ENCODE results near the gene HS6ST2.

HS6ST2 gene

DNA sequence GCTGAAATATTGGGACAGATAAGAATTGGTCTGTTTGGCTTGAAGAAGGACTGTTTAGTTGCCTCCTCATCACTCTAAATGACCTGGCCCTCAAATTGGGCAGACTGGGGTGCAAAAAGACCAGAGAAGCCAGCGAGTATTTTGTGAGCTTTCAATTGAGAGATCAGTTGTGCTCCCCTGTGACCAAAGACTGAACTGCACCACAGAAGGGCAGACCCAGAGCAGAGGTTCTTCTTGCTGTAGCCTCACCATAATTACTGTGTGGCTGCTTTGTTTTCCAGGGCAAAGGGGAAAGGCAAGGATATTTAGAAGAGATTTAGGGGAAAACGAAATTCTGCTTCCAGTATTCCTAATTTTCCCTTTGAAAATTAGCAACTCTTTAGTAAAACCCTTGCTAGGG, 365.5 kb downstream of the HS6ST2 start:
- POLR2A ChIA-PET: no interaction called here
- TF ChIP-seq ZNF654 (tag by site-specific recombination; IDR thresholded peaks at IDR 0.05; ENCODE audit: low read depth): peak; percentile 23; the same call in 1 of the 2 replicates
- TF ChIP-seq SCRT1 (tag by site-specific recombination; IDR thresholded peaks at IDR 0.05; ENCODE audit: borderline replicate concordance): no peak
- CTCF ChIA-PET: interaction anchor here (0.6 to 1.9 kb wide), 6 partner anchors 9 to 300 kb away, joined by 3 to 8 read pairs (median 4); no protein-coding TSS in a partner anchor
- Histone ChIP-seq H3K4me1 (ENCODE audit: control insufficient read depth, insufficient read depth, low read length) (no peaks in the 10 kb centered on the region), H3K9me3 (ENCODE audit: control insufficient read depth, insufficient read depth, low read depth, low read length) (no peaks in the 10 kb centered on the region), H3K36me3 (ENCODE audit: control insufficient read depth in 2 of 2, insufficient read depth in 1 of 2, low read length in 2 of 2) (no peaks in the 10 kb centered on the region), H3K27ac (ENCODE audit: extremely low read depth, low read depth, low read length) (no peak overlapping the region), H3K4me3 (ENCODE audit: low read depth, low read length) (no peak overlapping the region)

DNA sequence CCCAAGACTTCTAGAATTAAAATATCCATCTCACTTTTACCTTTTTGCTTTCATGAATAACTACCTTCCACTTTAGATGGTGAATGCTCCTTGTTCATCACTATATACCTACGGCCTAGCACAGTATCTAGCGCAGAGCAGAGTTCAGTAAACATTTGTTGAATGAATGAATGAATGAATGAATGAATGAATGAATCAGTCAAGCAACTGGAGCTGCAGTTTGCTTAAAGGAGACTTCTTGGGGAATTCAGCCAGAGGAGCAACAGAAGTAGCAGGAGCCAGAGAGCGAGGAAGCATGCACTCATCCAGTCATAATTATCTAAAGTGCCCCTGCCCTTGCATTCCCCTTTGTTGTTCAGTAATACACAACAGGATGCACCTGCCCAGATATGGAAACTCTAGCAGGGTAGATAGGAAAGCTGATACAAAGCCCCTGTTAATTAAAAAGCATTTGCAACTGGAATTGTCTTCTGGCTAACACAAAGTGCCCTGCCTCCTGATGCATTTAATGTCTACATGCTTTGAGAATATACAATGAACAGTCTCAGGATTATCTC, 366.6 kb downstream of the HS6ST2 start:
- Histone ChIP-seq H3K4me1 (ENCODE audit: control insufficient read depth, insufficient read depth, low read length) (no peaks in the 10 kb centered on the region), H3K27ac (ENCODE audit: extremely low read depth, low read depth, low read length) (no peak overlapping the region), H3K9me3 (ENCODE audit: control insufficient read depth, insufficient read depth, low read depth, low read length) (no peaks in the 10 kb centered on the region), H3K4me3 (ENCODE audit: low read depth, low read length) (no peak overlapping the region), H3K36me3 (ENCODE audit: control insufficient read depth in 2 of 2, insufficient read depth in 1 of 2, low read length in 2 of 2) (no peaks in the 10 kb centered on the region)
- ChIA-PET POLR2A (no interaction called here), CTCF (interaction anchor here (0.5 to 1.9 kb wide), 3 partner anchors 23 to 737 kb away, joined by 3 to 8 read pairs (median 7); no protein-coding TSS in a partner anchor)
- TF ChIP-seq SCRT1 (tag by site-specific recombination; IDR thresholded peaks at IDR 0.05; ENCODE audit: borderline replicate concordance) (no peak), GLIS2 (tag by site-specific recombination; IDR thresholded peaks at IDR 0.05) (no peak), SP7 (tag by site-specific recombination; IDR thresholded peaks at IDR 0.05) (no peak), ZNF785 (tag by site-specific recombination; IDR thresholded peaks at IDR 0.05) (no peak), ZNF266 (tag by site-specific recombination; IDR thresholded peaks at IDR 0.05; ENCODE audit: low read depth) (no peak), ZIC2 (tag by site-specific recombination; IDR thresholded peaks at IDR 0.05) (no peak), ZNF555 (tag by site-specific recombination; conservative IDR thresholded peaks at IDR 0.05) (no peak), ZBTB20 (tag by site-specific recombination; IDR thresholded peaks at IDR 0.05) (no peak), RBAK (tag by site-specific recombination; IDR thresholded peaks at IDR 0.05) (no peak), ZNF433 (tag by site-specific recombination; IDR thresholded peaks at IDR 0.05; ENCODE audit: low read depth) (no peak), ZNF157 (tag by site-specific recombination; IDR thresholded peaks at IDR 0.05) (no peak)
- TF ChIP-seq, protein P1, sequence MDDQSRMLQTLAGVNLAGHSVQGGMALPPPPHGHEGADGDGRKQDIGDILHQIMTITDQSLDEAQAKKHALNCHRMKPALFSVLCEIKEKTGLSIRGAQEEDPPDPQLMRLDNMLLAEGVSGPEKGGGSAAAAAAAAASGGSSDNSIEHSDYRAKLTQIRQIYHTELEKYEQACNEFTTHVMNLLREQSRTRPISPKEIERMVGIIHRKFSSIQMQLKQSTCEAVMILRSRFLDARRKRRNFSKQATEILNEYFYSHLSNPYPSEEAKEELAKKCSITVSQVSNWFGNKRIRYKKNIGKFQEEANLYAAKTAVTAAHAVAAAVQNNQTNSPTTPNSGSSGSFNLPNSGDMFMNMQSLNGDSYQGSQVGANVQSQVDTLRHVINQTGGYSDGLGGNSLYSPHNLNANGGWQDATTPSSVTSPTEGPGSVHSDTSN (CRISPR knock-in tag; IDR thresholded peaks at IDR 0.05): no peak
- TF ChIP-seq, protein P2, sequence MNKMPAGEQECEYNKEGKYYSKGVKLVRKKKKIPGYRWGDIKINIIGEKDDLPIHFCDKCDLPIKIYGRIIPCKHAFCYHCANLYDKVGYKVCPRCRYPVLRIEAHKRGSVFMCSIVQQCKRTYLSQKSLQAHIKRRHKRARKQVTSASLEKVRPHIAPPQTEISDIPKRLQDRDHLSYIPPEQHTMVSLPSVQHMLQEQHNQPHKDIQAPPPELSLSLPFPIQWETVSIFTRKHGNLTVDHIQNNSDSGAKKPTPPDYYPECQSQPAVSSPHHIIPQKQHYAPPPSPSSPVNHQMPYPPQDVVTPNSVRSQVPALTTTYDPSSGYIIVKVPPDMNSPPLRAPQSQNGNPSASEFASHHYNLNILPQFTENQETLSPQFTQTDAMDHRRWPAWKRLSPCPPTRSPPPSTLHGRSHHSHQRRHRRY (tag by site-specific recombination; IDR thresholded peaks at IDR 0.05): no peak
- TF ChIP-seq, protein P3, sequence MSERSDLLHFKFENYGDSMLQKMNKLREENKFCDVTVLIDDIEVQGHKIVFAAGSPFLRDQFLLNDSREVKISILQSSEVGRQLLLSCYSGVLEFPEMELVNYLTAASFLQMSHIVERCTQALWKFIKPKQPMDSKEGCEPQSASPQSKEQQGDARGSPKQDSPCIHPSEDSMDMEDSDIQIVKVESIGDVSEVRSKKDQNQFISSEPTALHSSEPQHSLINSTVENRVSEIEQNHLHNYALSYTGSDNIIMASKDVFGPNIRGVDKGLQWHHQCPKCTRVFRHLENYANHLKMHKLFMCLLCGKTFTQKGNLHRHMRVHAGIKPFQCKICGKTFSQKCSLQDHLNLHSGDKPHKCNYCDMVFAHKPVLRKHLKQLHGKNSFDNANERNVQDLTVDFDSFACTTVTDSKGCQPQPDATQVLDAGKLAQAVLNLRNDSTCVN (tag by site-specific recombination; optimal IDR thresholded peaks at IDR 0.05): no peak
- TF ChIP-seq, protein P4, sequence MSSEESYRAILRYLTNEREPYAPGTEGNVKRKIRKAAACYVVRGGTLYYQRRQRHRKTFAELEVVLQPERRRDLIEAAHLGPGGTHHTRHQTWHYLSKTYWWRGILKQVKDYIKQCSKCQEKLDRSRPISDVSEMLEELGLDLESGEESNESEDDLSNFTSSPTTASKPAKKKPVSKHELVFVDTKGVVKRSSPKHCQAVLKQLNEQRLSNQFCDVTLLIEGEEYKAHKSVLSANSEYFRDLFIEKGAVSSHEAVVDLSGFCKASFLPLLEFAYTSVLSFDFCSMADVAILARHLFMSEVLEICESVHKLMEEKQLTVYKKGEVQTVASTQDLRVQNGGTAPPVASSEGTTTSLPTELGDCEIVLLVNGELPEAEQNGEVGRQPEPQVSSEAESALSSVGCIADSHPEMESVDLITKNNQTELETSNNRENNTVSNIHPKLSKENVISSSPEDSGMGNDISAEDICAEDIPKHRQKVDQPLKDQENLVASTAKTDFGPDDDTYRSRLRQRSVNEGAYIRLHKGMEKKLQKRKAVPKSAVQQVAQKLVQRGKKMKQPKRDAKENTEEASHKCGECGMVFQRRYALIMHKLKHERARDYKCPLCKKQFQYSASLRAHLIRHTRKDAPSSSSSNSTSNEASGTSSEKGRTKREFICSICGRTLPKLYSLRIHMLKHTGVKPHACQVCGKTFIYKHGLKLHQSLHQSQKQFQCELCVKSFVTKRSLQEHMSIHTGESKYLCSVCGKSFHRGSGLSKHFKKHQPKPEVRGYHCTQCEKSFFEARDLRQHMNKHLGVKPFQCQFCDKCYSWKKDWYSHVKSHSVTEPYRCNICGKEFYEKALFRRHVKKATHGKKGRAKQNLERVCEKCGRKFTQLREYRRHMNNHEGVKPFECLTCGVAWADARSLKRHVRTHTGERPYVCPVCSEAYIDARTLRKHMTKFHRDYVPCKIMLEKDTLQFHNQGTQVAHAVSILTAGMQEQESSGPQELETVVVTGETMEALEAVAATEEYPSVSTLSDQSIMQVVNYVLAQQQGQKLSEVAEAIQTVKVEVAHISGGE (tag by site-specific recombination; conservative IDR thresholded peaks at IDR 0.05; ENCODE audit: low read depth): no peak
- TF ChIP-seq, protein P5, sequence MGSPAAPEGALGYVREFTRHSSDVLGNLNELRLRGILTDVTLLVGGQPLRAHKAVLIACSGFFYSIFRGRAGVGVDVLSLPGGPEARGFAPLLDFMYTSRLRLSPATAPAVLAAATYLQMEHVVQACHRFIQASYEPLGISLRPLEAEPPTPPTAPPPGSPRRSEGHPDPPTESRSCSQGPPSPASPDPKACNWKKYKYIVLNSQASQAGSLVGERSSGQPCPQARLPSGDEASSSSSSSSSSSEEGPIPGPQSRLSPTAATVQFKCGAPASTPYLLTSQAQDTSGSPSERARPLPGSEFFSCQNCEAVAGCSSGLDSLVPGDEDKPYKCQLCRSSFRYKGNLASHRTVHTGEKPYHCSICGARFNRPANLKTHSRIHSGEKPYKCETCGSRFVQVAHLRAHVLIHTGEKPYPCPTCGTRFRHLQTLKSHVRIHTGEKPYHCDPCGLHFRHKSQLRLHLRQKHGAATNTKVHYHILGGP (tag by site-specific recombination; IDR thresholded peaks at IDR 0.05): no peak
- TF ChIP-seq, protein P6, sequence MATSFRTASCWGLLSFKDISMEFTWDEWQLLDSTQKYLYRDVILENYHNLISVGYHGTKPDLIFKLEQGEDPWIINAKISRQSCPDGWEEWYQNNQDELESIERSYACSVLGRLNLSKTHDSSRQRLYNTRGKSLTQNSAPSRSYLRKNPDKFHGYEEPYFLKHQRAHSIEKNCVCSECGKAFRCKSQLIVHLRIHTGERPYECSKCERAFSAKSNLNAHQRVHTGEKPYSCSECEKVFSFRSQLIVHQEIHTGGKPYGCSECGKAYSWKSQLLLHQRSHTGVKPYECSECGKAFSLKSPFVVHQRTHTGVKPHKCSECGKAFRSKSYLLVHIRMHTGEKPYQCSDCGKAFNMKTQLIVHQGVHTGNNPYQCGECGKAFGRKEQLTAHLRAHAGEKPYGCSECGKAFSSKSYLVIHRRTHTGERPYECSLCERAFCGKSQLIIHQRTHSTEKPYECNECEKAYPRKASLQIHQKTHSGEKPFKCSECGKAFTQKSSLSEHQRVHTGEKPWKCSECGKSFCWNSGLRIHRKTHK (tag by site-specific recombination; IDR thresholded peaks at IDR 0.05): no peak
